Keratinocyte (primary cell): ENCODE data around the gene CRIP3.

Experiments
- EZH2 ChIP-seq: IDR thresholded peaks from one replicate; pipeline ENCODE4 v1.6.1; 2012; ENCODE audit warnings: inconsistent platforms, mild to moderate bottlenecking, low read length, moderate library complexity
- TF ChIP-seq, protein P1 (sequence below), 3 experiments: IDR thresholded peaks in 1 of 3; conservative IDR thresholded peaks in 1 of 3; optimal IDR thresholded peaks in 1 of 3; 2 replicates in 2 of 3; 3 replicates in 1 of 3; pipeline versions ENCODE3 to v1.5.1; 2011; ENCODE audit warnings: low read length in 3 of 3, mild to moderate bottlenecking in 3 of 3, moderate library complexity in 2 of 3, control low read depth in 1 of 3, inconsistent platforms in 1 of 3; ENCODE audit not compliant: insufficient read depth in 2 of 3; ENCODE audit errors: extremely low read depth in 1 of 3

DNA sequence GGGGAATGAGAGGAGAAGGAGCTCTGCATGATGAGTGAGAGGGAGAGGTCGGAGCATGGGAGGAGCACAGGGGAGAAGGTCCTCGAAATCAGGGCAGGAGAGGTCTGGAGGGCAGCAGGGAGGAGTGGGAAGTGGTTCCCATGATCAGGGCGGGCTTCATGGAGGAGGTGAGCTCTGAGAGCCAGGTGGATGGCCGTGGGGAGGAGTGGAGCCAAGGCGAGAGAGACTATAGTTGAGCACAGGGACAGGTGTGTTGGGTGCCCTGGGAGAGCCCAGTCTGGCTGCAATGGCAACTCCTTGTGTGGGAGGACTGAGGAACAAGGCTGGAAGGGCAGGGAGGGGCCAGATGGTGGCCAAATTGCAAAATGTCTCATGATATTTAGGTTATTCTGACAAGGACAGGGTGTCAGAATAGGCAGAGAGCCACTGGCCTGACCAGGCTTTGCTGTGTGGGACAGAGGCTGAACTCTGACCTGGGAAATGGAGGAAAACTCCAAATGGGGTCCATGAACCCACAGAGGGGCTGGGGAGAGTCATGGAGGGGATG, 44.0 kb downstream of the CRIP3 start:
- TF ChIP-seq, protein P1, sequence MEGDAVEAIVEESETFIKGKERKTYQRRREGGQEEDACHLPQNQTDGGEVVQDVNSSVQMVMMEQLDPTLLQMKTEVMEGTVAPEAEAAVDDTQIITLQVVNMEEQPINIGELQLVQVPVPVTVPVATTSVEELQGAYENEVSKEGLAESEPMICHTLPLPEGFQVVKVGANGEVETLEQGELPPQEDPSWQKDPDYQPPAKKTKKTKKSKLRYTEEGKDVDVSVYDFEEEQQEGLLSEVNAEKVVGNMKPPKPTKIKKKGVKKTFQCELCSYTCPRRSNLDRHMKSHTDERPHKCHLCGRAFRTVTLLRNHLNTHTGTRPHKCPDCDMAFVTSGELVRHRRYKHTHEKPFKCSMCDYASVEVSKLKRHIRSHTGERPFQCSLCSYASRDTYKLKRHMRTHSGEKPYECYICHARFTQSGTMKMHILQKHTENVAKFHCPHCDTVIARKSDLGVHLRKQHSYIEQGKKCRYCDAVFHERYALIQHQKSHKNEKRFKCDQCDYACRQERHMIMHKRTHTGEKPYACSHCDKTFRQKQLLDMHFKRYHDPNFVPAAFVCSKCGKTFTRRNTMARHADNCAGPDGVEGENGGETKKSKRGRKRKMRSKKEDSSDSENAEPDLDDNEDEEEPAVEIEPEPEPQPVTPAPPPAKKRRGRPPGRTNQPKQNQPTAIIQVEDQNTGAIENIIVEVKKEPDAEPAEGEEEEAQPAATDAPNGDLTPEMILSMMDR (optimal IDR thresholded peaks at IDR 0.05 in 1 of 3, IDR thresholded peaks at IDR 0.05 in 1 of 3, conservative IDR thresholded peaks at IDR 0.05 in 1 of 3; ENCODE audit: extremely low read depth in 1 of 3, insufficient read depth in 2 of 3, low read length in 3 of 3), result no peak
- no peak for TF ChIP-seq EZH2
